ENCODE results near the gene ACVR1C.

ACVR1C gene

GRCh38 chr2:157492189-157492773 is 136.4 kb downstream of the ACVR1C start:
- peak; percentile 70 to 81 for ATAC-seq

- ATAC-seq: no peak
These were observed 138.7 kb downstream of the ACVR1C start for GRCh38 chr2:157489983-157490382.

GRCh38 chr2:157488877-157489276 is 139.8 kb downstream of the ACVR1C start:
- ATAC-seq: no peak

GRCh38 chr2:157487747-157488146 is 140.9 kb downstream of the ACVR1C start:
- ATAC-seq: no peak

GRCh38 chr2:157487271-157487610 is 141.4 kb downstream of the ACVR1C start:
- ATAC-seq: peak in 1 of 2 donors; percentile 37

GRCh38 chr2:157486596-157487270 is 141.9 kb downstream of the ACVR1C start:
- no peak for ATAC-seq

- ATAC-seq: peak; percentile 50 to 59
These were observed 148.3 kb downstream of the ACVR1C start for GRCh38 chr2:157480182-157480961.

- no peak for ATAC-seq
These were observed 149.3 kb downstream of the ACVR1C start for GRCh38 chr2:157479081-157480027.

GRCh38 chr2:157477919-157478318 is 150.7 kb downstream of the ACVR1C start:
- peak; percentile 23 to 39 for ATAC-seq

GRCh38 chr2:157476953-157477709 is 151.5 kb downstream of the ACVR1C start:
- peak; percentile 74 to 75 for ATAC-seq
